HG03558 (cell line): ENCODE results near the gene NGEF.
"Not testable (repeated sequence)": the region's sequence is repeated elsewhere in the genome, so short reads cannot be mapped to it uniquely, and the experiment has no call there.

ENCODE experiments used
- ATAC-seq: cut with Tn5 transposase; IDR thresholded peaks from one replicate; pipeline ENCODE4 v1.9.1; 2021; ENCODE audit warnings: moderate number of reproducible peaks; ENCODE audit not compliant: unreplicated experiment; ENCODE audit errors: extremely low read depth

Gene NGEF

GRCh38 chr2:233023761-233024410 lies 10.8 kb upstream of the NGEF start:
- ATAC-seq = no peak

- no peak for ATAC-seq
These were observed 10.1 kb upstream of the NGEF start for GRCh38 chr2:233023007-233023760.

DNA sequence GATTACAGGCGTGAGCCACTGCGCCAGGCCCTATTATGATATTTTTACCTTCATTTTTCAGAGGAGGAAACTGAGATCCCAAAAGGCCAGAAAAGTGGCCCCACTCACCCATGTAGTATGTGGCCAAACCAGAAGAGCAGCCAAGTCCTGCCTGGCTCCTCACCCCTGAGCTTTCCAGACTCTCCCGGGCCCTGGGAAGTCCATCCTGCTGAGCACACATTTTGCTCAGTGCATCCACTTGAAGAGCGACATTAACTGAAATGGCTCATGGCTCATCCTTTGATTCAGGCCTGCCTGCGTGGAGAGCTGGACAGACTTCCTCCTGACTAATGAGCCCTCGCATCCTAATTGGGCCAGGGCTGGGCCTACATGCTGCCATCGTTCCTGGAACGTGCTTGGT lies 9.5 kb upstream of the NGEF start:
- ATAC-seq = no peak

DNA sequence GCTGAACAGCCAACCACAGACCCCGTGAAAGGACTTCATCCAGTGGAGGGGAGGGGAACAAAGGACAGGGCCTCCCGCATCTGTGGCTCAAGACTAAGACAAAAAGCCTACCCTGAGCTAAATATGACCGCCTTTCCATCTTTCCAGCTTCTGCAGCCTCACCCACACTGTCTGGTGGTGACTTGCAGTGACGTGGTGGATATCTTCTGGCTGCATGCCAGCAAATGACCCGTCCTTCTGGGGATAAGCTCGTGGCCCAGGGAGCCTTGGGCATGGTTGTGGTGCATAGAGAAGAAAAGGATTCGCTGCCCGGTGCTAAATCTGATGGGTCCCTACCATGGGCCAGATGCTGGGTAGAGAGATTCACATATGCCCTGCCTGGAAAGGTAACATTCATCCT lies 8.7 kb upstream of the NGEF start:
- ATAC-seq = no peak

- ATAC-seq = no peak
These were observed 7.4 kb upstream of the NGEF start for GRCh38 chr2:233020454-233020853.

- ATAC-seq = not testable (repeated sequence)
These were observed 6.6 kb upstream of the NGEF start for GRCh38 chr2:233019610-233020009.

DNA sequence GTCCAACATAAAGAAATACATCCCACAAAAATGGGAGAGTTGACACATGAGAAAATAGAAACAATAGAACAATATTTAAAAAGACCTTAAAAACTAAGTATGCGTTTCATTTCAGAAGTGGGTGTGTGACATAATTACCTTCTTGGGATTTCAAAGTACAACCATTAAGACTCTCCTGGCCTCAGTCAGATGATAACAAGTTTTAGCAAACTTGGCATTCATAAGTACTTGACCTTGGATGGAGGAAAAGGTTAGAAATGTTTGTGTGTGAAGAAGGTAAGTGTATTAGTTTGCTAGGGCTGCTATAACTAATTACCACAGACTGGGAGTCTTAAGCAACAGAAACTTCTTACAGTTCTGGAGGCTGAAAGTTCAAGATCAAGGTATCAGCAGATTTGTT lies 4.9 kb upstream of the NGEF start:
- ATAC-seq = no peak

DNA sequence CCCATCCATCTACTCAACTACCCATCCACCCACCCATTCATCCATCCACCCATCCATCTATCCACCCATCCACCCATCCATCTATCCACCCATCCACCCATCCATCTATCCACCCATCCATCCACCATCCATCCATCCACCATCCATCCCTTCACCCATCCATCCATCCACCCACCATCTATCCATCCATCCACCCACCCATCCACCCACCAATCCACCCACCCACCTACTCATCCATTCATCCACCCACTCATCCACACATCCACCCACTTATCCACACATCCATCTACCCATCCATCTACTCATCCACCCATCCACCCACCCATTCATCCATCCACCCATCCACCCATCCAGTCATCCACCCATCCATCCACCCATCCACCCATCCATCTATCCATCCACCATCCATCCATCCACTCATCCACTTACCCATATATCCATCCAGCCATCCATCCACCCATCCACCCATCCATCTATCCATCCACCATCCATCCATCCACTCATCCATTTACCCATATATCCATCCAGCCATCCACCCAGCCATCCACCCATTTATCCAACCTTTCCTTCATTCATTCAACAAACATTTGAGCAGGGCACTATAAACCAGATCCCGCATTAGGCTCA lies 2.1 kb upstream of the NGEF start:
- ATAC-seq = no peak

GRCh38 chr2:233013650-233014049 lies 594 bp upstream of the NGEF start:
- no peak for ATAC-seq

DNA sequence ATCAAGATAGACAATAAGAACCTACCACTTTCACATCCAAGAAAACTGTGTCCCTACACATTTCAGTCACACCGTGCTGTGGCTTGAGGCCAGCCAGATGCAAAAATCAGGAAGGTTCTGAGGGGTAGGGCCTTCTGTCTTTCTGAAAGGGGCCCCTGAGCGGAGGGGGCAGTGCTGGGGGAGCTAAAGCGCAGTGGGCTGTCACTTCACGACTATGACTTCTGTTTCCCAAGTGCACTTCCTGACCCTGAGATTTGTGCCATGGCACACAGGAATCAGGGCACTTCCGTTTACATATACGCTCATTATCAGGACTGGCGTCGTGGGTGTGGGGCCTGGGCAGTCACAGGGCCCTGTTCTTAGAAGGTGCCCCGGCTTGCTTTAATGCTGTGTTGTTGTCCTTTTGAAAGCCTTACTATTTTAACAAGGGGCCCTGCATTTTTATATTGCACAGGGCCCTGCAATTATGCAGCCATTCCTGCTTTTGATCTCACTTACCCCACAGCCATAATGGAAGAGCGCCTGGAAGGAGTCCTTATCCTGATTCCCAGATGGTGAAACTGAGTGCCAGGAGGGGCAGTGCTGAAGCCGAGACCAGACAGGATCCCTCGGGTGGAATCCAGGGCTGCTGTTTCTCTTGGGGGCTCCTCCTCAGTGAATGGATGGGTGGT lies 620 bp downstream of the NGEF start:
- ATAC-seq = no peak

GRCh38 chr2:233011702-233012131 lies 1.3 kb downstream of the NGEF start:
- ATAC-seq = no peak

GRCh38 chr2:233011268-233011650 lies 1.8 kb downstream of the NGEF start:
- no peak for ATAC-seq

DNA sequence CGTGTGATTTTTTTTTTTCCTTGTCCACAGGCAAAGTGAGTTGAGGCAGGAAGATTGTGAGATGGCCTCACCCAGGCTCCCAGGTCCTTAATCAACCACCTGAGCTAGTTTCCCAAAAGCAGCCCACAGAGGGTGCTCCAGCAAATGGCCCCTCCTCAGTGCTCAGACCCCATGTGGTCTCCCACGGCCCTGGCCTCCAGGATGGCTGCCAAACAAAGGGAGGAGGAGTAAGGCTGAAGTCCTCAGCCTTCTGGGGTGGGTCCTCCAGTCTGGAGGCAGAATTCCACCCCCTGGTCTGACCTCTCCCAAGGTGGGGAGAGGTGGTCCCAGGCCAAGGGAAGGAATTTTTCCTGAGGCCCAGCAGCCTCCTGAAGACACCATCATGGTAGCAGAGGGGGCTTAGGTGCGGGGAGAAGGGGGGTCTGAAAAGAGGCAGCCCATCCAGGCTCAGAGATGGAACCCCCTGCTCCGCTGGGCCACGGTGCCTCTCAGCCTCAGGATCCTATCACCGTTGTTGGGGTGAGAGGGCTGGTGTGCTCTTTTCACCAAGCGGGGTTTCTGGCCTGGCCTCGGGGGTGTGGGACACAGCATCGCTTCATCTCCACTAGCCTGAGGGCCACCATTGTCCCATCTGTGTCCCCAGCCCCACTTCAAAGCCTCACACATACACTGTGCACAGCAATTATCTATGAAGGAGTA lies 2.3 kb downstream of the NGEF start:
- no peak for ATAC-seq

- no peak for ATAC-seq
These were observed 3.4 kb downstream of the NGEF start for GRCh38 chr2:233009661-233010060.

DNA sequence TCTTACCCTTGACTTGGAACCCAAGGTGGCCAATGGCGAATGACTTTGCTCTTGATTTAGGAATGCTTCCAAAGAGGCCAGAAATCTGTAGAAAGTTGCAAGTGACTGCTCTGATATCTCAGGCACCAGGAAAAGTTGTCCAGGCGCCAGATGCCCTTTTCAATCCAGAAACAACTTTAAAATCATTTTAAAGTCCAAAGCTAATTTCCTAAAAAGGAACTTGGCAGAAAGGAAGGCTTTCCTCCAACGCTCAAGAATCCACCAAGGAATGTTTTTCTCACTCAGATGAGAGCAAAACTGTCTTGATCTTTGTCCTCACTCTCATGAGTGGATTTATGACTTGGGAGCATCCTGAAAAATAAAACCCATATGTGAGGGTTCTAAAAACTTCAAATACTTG lies 5.3 kb downstream of the NGEF start:
- ATAC-seq = no peak

DNA sequence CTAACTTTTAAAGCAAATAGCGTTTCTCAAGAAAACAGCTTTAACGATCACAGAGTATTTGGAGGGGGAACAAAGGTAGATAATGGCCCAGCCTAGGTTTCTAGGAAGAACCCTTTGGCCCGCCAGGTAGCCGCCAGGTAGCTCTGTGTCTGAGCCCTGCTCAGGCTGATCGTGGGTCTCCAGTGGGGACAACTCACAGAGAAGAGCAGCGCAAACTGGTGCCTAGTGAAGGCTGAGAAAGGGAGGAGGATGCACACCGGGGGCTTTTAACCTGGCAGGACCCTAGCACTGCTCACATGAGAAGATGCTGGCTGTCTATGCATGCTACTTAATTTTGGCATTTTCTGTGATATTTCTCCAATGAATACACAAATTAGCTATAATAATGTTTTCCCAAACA lies 5.8 kb downstream of the NGEF start:
- no peak for ATAC-seq

- no peak for ATAC-seq
These were observed 6.4 kb downstream of the NGEF start for GRCh38 chr2:233006648-233007047.

DNA sequence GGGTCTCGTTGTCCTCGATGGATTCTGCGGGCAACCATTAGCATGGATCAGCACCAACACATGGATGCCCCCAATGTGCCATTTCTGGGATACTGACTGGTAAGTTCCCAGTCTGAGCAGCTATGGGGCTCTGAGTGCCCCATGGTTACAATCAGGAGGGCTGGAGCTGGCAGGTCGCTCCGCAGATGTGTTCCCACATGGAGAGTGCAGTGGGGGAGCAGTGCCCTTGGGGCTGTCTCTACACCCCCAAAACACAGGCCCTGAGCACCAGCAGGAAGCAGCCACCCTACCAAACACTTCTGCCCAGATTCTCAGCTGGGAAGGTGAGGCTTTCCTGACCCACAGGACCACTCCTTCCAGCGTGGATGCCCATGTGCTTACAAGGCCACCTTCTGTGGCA lies 8.0 kb downstream of the NGEF start:
- no peak for ATAC-seq

DNA sequence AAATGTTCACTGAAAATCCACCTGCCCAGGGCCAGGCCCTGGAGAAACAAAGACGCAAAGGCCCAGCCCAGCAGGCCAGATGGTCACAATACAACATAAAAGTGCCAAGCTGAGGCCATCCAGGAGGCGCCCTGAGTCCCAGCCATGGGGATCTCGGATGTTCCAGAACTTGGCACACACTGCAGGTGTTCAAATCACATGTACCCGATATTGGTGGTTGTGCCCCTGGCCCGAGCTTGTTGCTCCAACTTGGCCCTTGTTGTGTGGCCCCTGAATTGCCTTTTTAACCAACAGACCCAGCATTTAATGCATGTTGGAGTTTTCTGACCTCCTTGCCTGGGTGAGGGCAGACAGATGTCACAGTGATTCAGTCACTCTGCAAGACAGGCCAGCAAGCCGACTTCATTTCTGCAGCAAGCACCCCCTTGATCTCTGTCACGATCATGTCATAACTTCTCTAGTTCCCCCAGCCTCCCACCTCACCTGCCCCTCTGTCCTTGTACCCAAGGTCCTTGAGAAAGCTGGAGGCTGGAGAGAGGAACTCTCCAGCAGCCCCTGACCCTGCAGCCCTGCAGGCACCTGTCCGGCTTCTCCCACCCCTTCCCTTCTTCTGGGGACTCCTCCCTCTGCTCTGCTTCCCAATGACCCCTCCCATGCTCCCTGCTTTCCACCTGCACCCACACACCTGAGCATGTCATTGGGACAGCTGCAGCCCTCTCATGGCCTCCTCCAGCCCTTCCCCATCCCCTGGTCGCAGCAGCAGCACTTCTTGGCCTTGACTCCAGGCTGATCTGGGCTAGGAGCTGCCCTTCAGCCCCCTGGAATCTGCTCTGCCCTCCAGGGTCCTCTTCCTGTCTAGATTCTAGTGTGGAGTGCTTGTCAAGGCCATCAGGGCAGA lies 9.1 kb downstream of the NGEF start:
- no peak for ATAC-seq
